ENCODE measurements around the gene MATN1.

The MATN1 gene

DNA sequence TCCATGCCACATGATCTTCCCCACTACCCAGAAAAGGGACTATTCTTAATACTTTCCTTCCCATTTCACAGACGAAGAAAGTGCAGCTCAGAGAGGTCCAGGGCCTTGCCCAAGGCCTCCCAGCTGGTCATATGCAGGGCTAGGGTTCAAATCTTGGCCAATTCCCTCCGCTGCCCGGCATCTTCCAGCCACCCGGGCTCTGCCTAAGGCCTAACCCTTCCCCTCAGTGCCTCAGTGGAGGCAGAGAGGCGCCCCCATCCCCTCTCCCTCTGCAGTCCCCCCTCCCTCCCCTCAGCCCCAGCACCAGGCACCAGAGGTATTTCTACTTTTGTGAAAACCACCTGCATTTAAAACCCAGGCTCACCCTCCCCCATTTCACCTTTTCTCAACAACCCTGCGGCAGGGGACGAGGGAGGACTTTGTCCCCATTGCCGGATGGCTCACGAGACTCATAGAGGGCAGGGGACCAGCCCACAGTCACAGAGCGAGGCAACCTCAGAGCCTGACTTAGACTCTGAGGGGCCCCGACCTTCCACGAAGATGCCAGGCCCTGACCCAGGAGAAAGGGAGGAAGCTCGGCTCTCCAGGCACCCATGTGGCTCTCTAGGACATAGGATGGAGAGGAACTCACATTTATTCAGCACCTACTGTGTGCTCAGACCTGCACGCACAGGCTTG, 21.9 kb upstream of the MATN1 start:
- Mint-ChIP-seq H3K27me3 (no peaks in the 10 kb centered on the region), H3K36me3 (peaks cover 40% of the 10 kb centered on the region), H3K4me1 (peaks cover 82% of the 10 kb centered on the region), H3K27ac (peak overlapping the region; percentile 97), H3K4me3 (peak overlapping the region; percentile 76), H3K9me3 (no peaks in the 10 kb centered on the region)
- no peak for ATAC-seq (ENCODE audit: low read depth)
- no peak for DNase-seq (ENCODE audit: low spot score in 2 of 2)

DNA sequence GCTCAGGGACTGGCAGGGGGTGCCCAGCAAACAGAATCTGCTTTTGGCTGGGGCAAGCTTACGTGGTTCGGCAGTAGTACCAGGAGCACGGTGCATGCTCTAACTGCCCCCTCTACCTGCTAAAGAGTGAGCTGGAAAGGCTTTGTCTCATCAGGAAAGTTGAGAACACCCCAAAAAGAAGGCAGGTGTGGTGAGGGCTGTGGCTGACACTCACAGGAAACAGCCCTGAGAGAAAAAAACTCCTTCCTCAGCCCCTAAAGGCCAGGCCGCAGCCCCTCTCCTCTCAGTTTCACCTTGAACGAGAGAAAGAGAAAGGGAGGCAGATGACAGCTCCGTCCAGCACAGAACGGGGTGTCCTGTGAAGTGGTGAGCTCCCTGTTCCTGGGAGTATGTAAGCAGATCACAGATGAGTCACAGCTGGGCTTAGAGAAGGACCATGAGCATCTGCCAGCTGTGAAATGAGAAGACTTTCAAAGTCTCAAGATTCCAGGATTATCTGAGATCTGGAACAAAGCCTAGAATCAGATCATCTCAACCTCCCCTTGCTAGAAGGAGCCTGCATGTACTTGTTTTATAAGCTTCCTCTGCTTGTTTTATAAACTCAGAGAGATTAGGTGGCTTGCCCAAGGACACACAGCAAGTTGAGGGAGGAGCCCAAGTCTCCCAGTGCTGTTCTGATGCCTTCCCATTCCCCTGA, 20.8 kb upstream of the MATN1 start:
- peak; percentile 40 for ATAC-seq (ENCODE audit: low read depth)
- Mint-ChIP-seq H3K27me3 (no peaks in the 10 kb centered on the region), H3K9me3 (no peaks in the 10 kb centered on the region), H3K4me3 (peak overlapping the region; percentile 58), H3K4me1 (peaks cover 77% of the 10 kb centered on the region), H3K36me3 (peaks cover 42% of the 10 kb centered on the region), H3K27ac (peak overlapping the region; percentile 97)
- DNase-seq (ENCODE audit: low spot score in 2 of 2): peak in 1 of 2 donors; percentile 31

DNA sequence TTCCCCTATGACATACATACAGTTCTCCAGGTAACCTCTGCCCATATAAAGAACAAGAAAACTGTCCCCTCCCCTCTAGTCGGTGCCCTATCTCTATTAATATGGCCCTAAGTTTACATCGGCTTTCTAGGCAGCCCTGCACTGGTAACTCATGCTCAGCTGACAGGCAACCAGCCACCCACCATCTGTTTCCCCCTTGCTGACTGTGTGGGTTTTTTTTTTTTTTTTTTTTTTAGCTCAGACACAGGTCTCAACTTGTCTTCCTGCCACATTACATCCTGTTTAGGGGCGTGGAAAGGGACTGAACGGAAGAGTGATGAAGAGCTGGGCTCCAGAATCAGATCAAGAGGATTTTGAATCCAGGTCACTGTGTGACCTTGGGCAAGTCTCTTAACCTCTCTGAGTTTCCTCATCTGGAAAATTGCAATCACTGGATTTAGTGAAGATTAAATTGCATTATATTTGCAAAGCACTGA, 20.2 kb upstream of the MATN1 start:
- H3K27ac Mint-ChIP-seq: peak overlapping the region; percentile 97
- H3K36me3 Mint-ChIP-seq: peaks cover 40% of the 10 kb centered on the region
- H3K4me1 Mint-ChIP-seq: peaks cover 75% of the 10 kb centered on the region
- peak; percentile 83 for ATAC-seq (ENCODE audit: low read depth)
- H3K9me3 Mint-ChIP-seq: no peaks in the 10 kb centered on the region
- peak overlapping the region; percentile 58 for H3K4me3 Mint-ChIP-seq
- peak; percentile 44 to 64 for DNase-seq (ENCODE audit: low spot score in 2 of 2)
- H3K27me3 Mint-ChIP-seq: no peaks in the 10 kb centered on the region

DNA sequence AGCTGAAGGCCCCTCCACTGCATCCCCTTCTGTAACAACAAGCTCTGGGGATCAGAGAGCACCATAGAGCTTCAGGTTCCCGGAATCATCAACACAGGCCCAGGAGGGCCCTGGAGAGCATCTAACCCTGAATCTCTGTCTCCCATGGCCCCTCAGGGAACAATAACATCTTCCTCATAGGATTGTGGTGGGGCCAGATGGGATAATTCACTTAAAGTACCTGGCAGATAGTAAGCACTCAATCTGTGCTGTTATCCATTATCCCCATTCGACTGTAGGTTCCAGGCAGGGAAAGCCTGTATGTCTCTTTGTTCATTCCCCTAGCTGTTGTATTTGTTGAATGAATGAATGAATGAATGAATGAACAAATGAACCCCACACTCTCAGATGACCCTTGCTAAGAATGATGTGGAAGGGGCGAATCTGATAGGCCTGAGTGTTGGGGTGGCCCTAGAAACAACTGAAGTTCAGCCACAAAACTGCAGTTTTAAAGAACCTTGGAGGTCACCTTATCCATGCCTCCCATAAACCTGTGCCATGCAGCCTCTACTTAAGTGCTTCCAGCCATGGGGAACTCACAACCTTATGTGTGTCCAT, 19.7 kb upstream of the MATN1 start:
- Mint-ChIP-seq H3K36me3 (peaks cover 43% of the 10 kb centered on the region), H3K4me3 (peak overlapping the region; percentile 58), H3K27me3 (no peaks in the 10 kb centered on the region), H3K9me3 (no peaks in the 10 kb centered on the region), H3K4me1 (peaks cover 73% of the 10 kb centered on the region), H3K27ac (peak overlapping the region; percentile 97)
- ATAC-seq (ENCODE audit: low read depth) (no peak), DNase-seq (ENCODE audit: low spot score in 2 of 2) (no peak)

DNA sequence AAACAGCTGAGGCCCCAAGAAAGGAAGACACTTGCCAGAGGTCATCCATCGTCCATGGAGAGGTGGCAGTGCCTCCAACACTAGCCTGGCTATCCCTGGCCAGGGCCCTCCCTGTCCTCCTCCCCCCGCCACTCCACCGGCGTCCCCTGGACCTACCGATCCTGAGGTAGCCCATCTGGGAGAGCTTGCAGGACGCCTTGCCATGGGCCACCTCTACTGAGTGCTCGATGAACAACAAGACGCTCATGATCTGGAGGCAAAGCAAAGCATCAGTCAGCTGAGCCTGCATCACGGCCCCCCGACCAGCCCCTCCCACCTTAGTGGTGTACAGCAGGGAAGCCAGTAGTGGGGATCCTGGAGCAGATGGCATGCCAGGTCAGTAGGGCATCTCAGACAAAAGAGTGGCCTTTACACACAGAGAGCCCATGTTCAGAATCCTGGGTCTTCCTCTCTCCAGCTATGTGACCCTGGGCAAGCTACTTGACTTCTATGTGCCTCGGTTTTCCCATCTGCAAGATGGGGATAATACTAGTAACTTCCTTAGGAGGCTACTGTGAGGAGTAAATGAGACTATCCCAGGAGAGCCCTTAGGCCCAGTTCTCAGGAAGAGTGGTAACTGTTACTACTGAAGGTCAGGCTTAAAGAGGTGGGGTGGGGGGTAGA, 19.0 kb upstream of the MATN1 start:
- no peaks in the 10 kb centered on the region for H3K27me3 Mint-ChIP-seq
- no peak for ATAC-seq (ENCODE audit: low read depth)
- peaks cover 44% of the 10 kb centered on the region for H3K36me3 Mint-ChIP-seq
- H3K9me3 Mint-ChIP-seq: no peaks in the 10 kb centered on the region
- H3K27ac Mint-ChIP-seq: peak overlapping the region; percentile 97
- no peak overlapping the region for H3K4me3 Mint-ChIP-seq
- DNase-seq (ENCODE audit: low spot score in 2 of 2): no peak
- H3K4me1 Mint-ChIP-seq: peaks cover 70% of the 10 kb centered on the region

DNA sequence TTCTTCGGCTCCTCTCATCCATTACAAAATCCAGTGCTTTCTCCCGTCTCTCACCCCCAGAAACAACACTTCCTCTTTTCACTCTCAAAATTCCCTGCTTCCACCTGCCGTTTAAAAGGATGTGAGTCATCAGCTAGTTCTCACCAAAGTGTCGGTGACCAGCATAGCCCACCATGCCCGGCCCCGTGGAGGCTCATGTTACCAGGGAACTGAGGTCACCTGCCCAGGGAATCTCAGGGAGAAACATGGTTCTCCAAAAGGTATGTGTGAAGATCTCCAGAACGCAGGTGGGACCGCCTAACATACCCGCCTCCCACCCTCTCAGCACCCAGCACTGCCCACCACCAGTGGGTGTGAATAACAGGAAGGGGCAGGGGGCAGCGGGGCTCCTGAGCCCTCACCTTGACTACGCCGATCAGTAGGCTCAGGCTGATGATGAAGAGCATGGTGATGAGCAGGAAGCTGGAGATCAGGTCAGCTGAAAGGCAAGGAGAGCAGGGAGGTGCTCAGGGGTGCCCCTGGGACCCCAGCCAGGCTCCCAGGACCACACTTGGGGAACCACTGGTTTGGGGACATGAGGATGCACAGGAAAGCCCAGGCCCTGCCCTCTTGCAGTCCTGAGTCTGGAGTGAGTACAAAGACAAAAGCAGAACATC, 18.0 kb upstream of the MATN1 start:
- Mint-ChIP-seq H3K9me3 (no peaks in the 10 kb centered on the region), H3K36me3 (peaks cover 41% of the 10 kb centered on the region), H3K27me3 (no peaks in the 10 kb centered on the region), H3K4me1 (peaks cover 60% of the 10 kb centered on the region), H3K27ac (peak overlapping the region; percentile 97), H3K4me3 (peak overlapping the region; percentile 60)
- no peak for DNase-seq (ENCODE audit: low spot score in 2 of 2)
- ATAC-seq (ENCODE audit: low read depth): no peak

DNA sequence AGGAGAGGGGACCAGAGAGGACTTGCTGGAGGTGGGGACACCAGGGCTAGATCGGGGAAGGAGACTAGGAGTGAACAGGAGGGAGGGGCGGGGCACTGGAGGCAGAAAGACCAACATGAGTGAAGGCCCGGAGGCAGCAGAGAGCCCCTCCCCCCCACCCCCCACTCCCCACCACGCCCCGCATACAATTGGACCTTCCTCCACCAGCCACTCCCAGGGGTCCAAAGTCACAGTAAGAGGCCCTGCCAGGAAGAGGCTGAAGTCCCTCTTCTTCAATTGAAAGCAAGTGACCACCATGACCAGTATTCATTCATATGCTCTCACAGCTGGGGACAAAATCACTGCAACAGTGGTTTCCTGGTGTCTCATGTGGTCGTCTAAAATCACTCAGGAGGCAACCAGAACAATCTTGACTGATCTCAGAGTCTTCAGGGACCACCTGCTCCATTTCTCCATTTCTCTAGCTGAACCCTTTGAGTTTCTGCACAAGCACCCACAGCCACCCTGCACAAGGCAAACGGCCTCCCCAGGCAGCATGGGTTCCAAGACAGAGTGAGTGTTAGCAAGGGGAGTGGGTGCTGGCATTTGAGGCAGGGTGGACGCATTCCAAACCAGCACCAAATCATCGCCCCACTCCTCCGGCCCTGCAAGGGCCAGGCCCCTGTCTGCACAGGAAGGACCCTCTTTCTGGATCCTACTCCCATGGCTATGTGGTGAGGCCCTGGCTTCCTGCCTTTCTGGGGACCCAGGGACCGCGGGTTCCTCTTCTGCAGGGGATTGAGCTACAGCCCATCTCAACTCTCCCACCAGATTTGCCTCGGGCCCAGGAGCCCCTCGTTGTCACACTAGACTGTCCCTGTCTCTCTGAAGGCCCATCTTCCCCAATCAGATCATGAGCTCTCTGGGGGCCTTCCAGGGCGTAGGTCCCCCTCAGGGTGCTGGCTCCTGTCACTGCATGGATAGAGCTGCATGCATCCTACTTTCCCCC, 17.2 kb upstream of the MATN1 start:
- Mint-ChIP-seq H3K36me3 (peaks cover 48% of the 10 kb centered on the region), H3K4me1 (peaks cover 55% of the 10 kb centered on the region), H3K9me3 (no peaks in the 10 kb centered on the region), H3K4me3 (peak overlapping the region; percentile 38), H3K27me3 (no peaks in the 10 kb centered on the region), H3K27ac (peak overlapping the region; percentile 97)
- DNase-seq (ENCODE audit: low spot score in 2 of 2) (no peak), ATAC-seq (ENCODE audit: low read depth) (no peak)

DNA sequence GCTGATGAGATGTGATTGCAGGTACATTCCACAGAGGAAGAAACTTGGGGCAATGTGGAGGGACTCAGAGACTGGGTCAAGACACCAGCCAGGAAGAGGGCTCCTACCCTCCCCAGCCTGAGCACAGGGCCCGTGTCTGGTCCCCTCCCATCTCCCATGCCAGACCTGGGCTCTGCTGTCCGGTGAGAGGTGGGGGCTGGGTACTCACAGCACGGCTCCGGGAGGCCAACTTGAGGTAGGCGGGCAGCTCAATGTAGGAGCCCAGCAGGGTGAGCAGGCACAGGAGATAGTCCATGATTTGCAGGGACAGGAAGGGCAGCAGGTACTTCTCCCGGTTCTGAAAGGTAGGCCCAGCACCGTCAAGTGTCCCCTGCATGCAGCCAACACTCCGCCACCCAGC, 16.2 kb upstream of the MATN1 start:
- no peak overlapping the region for H3K4me3 Mint-ChIP-seq

DNA sequence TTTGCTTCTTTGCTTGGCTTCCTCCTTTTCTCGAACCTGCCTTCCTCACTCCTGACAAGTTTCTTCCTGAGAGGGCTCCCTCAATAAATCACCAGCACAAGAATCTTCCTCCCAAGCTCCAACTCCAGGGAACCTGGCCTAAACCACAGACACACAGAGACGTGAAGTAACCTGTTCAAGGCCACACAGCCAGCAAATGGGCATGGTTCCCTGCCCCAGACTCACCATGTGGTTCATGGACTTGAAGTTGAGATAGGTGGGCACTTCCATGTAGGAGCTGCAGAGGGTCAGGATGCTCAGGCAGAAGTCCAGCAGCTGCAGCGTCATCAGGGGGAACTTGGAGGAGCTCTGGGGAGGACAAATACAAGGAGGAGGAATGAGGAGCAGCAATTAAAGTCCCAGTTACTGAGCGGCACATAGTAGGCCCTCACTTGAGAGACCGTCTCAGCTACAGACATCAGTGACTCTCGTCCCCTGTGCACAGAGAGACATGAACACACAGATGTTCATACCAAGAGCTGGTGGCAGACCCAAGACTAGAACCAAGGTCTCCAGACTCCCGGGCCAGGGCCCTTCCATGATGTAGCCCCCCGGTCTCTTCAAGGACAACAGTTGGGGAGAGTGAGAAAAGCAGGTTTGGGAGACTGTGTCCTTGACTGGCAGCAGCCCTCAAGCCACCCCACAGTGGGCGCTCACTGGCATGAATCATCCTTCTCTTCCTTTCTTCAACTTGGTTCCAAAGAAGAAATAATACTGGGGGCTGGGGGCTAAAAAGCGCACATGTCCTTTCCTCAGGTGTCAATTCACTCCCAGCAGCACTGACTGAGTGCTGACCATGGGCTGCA, 15.6 kb upstream of the MATN1 start:
- Mint-ChIP-seq H3K36me3 (peaks cover 59% of the 10 kb centered on the region), H3K9me3 (no peaks in the 10 kb centered on the region), H3K4me1 (peaks cover 42% of the 10 kb centered on the region), H3K4me3 (no peak overlapping the region), H3K27ac (peak overlapping the region; percentile 77), H3K27me3 (no peaks in the 10 kb centered on the region)
- ATAC-seq (ENCODE audit: low read depth) (no peak), DNase-seq (ENCODE audit: low spot score in 2 of 2) (no peak)

More for the DNA sequence above, 16.2 kb upstream of the MATN1 start:
- no peaks in the 10 kb centered on the region for H3K9me3 Mint-ChIP-seq
- H3K36me3 Mint-ChIP-seq: peaks cover 56% of the 10 kb centered on the region
- ATAC-seq (ENCODE audit: low read depth): no peak
- no peaks in the 10 kb centered on the region for H3K27me3 Mint-ChIP-seq
- H3K27ac Mint-ChIP-seq: peak overlapping the region; percentile 97
- no peak for DNase-seq (ENCODE audit: low spot score in 2 of 2)
- peaks cover 48% of the 10 kb centered on the region for H3K4me1 Mint-ChIP-seq

DNA sequence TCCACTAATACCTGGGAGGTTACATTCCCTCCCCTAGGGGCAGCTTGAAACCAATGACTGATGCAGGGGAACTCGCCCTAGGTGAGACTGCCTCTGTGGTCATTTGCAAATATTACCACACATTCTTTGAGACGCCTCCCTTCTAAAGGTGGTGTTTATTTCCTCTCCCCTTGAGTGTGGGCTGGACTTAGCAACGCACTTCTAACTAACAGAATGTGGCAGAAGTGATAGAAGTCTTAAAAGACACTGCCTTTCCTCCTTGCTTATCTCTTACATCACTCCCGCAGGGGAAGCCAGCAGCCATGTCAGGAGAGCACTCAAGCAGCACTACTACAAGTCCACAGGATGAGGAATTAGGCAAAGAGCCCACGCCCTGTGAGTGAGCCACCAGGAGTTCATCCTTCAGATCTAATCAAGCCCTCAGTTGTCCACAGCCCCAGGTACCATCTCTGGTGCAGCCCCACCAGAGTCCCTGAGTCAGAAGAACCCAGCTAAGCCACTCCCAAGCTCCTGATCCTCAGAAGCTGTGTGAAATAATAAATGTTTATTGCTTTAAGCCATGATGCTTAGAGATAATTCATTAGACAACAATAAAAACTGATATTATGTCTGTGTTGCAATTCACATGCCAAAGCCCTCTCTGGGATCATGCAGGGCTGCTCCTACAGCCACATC, 14.8 kb upstream of the MATN1 start:
- Mint-ChIP-seq H3K27me3 (no peaks in the 10 kb centered on the region), H3K27ac (peak overlapping the region; percentile 77), H3K9me3 (no peaks in the 10 kb centered on the region), H3K4me1 (peaks cover 36% of the 10 kb centered on the region), H3K36me3 (peaks cover 61% of the 10 kb centered on the region), H3K4me3 (no peak overlapping the region)
- no peak for DNase-seq (ENCODE audit: low spot score in 2 of 2)
- ATAC-seq (ENCODE audit: low read depth): peak; percentile 56

DNA sequence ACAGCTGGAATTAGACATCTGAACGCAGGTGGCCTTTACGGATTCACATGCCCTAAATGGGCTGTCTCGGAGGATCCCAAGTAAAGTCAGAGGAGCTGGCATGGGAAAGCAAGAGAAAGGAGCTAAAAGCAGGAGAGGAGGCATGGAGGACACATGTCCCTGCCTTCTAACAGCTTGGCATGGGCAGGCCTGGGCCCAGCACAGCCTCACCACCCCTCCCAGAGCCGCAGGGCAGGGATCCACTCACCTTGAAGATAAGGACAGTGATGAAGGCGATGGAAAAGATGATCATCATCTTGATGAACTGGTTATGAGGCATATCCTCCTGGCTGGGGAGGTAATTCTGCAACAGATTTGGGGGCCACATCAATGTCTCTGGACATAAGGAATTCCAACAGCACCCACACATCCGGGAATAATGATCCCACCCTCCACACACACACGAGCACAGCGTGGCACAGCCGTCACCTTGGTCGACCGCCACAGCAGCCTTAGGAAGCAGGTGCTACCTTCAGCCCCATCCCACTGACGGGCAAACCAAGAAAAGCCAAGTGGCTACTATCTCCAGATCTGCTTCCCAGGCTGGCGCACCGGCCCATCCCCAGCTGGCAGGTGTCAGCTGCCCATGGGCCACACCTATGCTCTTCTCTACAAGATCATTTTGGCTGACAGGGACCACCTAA, 14.1 kb upstream of the MATN1 start:
- ATAC-seq (ENCODE audit: low read depth) (no peak), DNase-seq (ENCODE audit: low spot score in 2 of 2) (no peak)
- H3K4me1 Mint-ChIP-seq: peaks cover 36% of the 10 kb centered on the region
- no peaks in the 10 kb centered on the region for H3K27me3 Mint-ChIP-seq
- H3K4me3 Mint-ChIP-seq: no peak overlapping the region
- no peaks in the 10 kb centered on the region for H3K9me3 Mint-ChIP-seq
- peaks cover 61% of the 10 kb centered on the region for H3K36me3 Mint-ChIP-seq
- peak overlapping the region; percentile 77 for H3K27ac Mint-ChIP-seq
